ENCODE data around the gene HSD17B12. TPM values are rescaled to one million over a fixed set of nuclear protein-coding genes. Genes with fewer than 3 reads are reported as not detected.

HSD17B12 gene
- total and polyA plus RNA-seq, 2 of the 4 experiments (the other 2 are of a cell fraction) = 38.0 to 44.6 TPM

GRCh38 chr11:43735115-43735514, 54.6 kb downstream of the HSD17B12 start:
- Histone ChIP-seq H3K4ac (ENCODE audit: low read depth, low read length) (no peak overlapping the region), H3K9me1 (ENCODE audit: insufficient read depth, low read length) (peaks cover 3% of the 10 kb centered on the region; the same call in 1 of the 2 replicates), H2BK120ac (ENCODE audit: low read depth, low read length) (no peak overlapping the region), H2AK9ac (replicated peaks; ENCODE audit: low read depth, low read length, poor library complexity) (no peak overlapping the region), H2BK5ac (ENCODE audit: low read depth, low read length, poor library complexity, severe bottlenecking) (no peak overlapping the region), H4K20me1 (ENCODE audit: insufficient read depth, low read length) (0 out of 2 replicates have a peak, but pooled peaks cover 10% of the 10 kb centered on the region), H3K9ac (ENCODE audit: low read depth, low read length) (no peak overlapping the region), H3K27me3 (ENCODE audit: control insufficient read depth, insufficient read depth, low read length) (no peaks in the 10 kb centered on the region), H3K56ac (ENCODE audit: extremely low read depth, insufficient read depth, low read length) (no peak overlapping the region), H4K91ac (ENCODE audit: insufficient read depth, low read depth, low read length) (no peak overlapping the region), H3K4me3 (ENCODE audit: insufficient read depth, low read depth, low read length) (no peak overlapping the region), H4K5ac (ENCODE audit: low read depth, low read length) (no peak overlapping the region), H2BK15ac (ENCODE audit: low read depth, low read length) (no peak overlapping the region), H3K9me3 (ENCODE audit: control insufficient read depth, insufficient read depth, low read length) (no peaks in the 10 kb centered on the region), H3K79me1 (ENCODE audit: low read depth in 1 of 2, low read length in 2 of 2) (peaks cover 43 to 56% of the 10 kb centered on the region in 2 experiments), H2BK20ac (ENCODE audit: low read depth, low read length) (no peak overlapping the region), H2AK5ac (ENCODE audit: low read depth, low read length) (no peak overlapping the region), H3K23ac (ENCODE audit: low read depth, low read length) (no peak overlapping the region), H3K18ac (ENCODE audit: low read depth, low read length) (no peak overlapping the region), H3K27ac (ENCODE audit: insufficient read depth, low read length) (no peak overlapping the region), H3K4me2 (ENCODE audit: low read depth, low read length) (no peak overlapping the region), H2AFZ (replicated peaks; ENCODE audit: low read length, poor library complexity) (no peak overlapping the region), H3K36me3 (ENCODE audit: control insufficient read depth, insufficient read depth, low read length) (peaks cover 4% of the 10 kb centered on the region), H4K8ac (ENCODE audit: low read depth in 2 of 2, low read length in 2 of 2) (no peak overlapping the region), H3K14ac (replicated peaks; ENCODE audit: low read depth, low read length) (no peak overlapping the region), H3K4me1 (ENCODE audit: control insufficient read depth, insufficient read depth, low read length) (peaks cover 11% of the 10 kb centered on the region)
- DNase-seq (no peak), ATAC-seq (ENCODE audit: low read depth) (no peak)
- no CpG with 5 or more reads among the region's 1 CpG for WGBS, 2 experiments (ENCODE audit: extremely low coverage in 2 of 2, insufficient read length in 1 of 2)
- ChIA-PET CTCF (no interaction called here), POLR2A (ENCODE audit: unreplicated experiment) (no interaction called here)
- BruUV-seq (replicated peaks) = no TSS peak
- TF ChIP-seq BHLHE40 (IDR thresholded peaks at IDR 0.05; ENCODE audit: low read depth, low read length) (no peak), CHD1 (IDR thresholded peaks at IDR 0.05; ENCODE audit: low read depth, low read length) (no peak), FOS (IDR thresholded peaks at IDR 0.05; ENCODE audit: low read depth, low read length) (no peak), POLR2A (IDR thresholded peaks at IDR 0.05; ENCODE audit: low read depth, low read length) (no peak), MAZ (IDR thresholded peaks at IDR 0.05; ENCODE audit: borderline replicate concordance, low read depth, low read length) (no peak), MXI1 (IDR thresholded peaks at IDR 0.05; ENCODE audit: borderline replicate concordance, low read depth, low read length) (no peak), MAFK (IDR thresholded peaks at IDR 0.05; ENCODE audit: low read depth, low read length) (no peak), SMC3 (IDR thresholded peaks at IDR 0.05; ENCODE audit: low read depth, low read length) (no peak), CTCF (conservative IDR thresholded peaks at IDR 0.05; ENCODE audit: low read depth, low read length) (no peak)
- TF ChIP-seq, protein P1, sequence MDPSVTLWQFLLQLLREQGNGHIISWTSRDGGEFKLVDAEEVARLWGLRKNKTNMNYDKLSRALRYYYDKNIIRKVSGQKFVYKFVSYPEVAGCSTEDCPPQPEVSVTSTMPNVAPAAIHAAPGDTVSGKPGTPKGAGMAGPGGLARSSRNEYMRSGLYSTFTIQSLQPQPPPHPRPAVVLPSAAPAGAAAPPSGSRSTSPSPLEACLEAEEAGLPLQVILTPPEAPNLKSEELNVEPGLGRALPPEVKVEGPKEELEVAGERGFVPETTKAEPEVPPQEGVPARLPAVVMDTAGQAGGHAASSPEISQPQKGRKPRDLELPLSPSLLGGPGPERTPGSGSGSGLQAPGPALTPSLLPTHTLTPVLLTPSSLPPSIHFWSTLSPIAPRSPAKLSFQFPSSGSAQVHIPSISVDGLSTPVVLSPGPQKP (IDR thresholded peaks at IDR 0.05; ENCODE audit: borderline replicate concordance, low read depth, low read length) = no peak
- TF ChIP-seq, protein P2, sequence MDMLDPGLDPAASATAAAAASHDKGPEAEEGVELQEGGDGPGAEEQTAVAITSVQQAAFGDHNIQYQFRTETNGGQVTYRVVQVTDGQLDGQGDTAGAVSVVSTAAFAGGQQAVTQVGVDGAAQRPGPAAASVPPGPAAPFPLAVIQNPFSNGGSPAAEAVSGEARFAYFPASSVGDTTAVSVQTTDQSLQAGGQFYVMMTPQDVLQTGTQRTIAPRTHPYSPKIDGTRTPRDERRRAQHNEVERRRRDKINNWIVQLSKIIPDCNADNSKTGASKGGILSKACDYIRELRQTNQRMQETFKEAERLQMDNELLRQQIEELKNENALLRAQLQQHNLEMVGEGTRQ (IDR thresholded peaks at IDR 0.05; ENCODE audit: low read depth, low read length) = no peak
- dilution Hi-C loops (cut with HindIII; ENCODE audit: low sequenced_read_pairs, unreplicated experiment) (no loop called here), in situ Hi-C loops (cut with MboI; ENCODE audit: low sequenced_read_pairs) (no loop called here), intact Hi-C loops (cut with micrococcal nuclease) (loop anchor here (5.0 kb wide), 1 partner anchor 158 kb away; no protein-coding TSS in a partner anchor)

Measured in IMR-90 (cell line).